Umbilical cord (tissue), 2 donors: ENCODE measurements around the gene FGF9. TPM values are rescaled to one million over a fixed set of nuclear protein-coding genes. Genes with fewer than 3 reads are reported as not detected.
A peak's percentile ranks its signal among the peaks of the same experiment; 100 is the strongest.

Experiments
- DNase-seq: peaks from one replicate; pipeline ENCODE4 v3.0.0-alpha.2; 2015; ENCODE audit warnings: low spot score
- total RNA-seq: library from RNA; depleted of rRNA; stranded (reverse); fragments of >200 nt; gene quantifications from one replicate; pipeline ENCODE4 v1.2.3, GENCODE V29; 2014; ENCODE audit warnings: low replicate concordance; ENCODE audit not compliant: insufficient read depth

The FGF9 gene
- total RNA-seq, 1 donor from 2014 or later, result 4.1 TPM

DNA sequence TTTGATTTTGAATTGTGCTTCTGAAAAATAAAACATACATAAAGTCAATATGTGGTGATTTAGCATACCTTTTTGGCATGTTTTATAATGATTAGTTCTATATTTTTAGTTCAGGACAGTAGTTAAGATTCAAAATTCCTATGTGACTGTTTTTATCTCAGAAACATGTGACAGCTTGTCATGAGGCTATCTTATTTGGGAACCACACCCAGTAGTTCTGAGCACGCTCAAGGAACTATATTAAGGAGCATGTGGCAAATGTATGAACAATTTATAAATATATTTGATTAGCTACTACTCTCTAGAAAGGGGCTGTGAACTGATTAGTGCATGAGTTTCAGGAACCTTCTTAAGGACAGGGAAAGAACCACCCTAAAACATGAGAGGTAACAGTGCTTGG lies 38.8 kb downstream of the FGF9 start:
- no peak for DNase-seq

DNA sequence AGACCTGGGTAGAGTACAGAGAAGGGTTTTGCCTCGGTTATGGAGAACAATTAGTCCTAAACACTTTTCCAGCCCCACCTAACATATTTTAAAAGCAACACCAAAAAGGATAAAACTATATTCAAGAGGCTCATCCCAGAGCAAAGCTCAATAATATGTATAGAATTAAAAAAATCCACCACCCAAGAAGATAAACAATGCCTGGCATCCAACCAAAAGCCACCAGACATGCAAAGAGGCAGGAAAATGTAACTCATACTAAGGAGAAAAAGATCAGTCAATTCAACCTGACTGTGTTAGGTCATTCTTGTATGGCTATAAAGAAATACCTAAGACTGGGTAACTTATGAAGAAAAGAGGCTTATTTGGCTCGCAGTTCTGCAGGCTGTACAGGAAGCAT lies 39.3 kb downstream of the FGF9 start:
- no peak for DNase-seq

DNA sequence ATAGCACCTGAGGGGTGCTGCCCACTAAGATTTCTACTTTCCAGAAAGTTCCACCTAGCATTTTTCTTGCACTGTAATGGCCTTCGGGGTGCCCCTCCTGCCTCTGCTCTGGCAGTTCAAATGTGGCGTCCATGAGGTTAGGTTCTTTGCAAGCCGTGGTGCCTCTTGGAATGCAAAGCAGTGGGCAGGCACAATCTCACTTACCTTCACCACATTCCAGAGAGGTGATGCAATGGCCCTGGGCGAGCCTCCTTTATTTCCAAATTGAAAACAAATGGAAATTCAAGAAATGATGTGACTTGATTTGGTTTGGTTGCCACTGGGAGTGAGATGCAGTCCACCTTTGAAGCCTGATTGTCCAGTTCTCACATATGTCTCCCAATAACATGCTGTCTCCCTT lies 46.9 kb downstream of the FGF9 start:
- DNase-seq, result no peak

DNA sequence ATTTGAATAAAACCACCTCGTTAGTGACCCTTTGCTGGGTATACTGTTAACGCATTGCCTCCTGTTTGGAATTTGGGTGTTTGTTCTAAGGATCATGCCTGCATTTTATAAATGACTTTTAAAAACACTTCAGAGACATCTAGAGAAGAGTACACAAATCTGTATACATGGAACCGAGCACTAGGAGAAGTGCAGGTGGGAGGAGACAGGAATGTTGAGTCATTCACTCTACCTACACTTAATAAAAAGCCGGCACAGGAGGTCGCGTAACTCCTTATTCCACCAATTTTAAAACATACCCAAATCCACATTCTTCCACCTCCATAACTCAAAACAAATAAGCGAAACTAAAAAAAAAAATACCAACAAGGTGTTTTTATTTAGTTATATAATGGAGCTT lies 48.6 kb downstream of the FGF9 start:
- DNase-seq, result no peak

DNA sequence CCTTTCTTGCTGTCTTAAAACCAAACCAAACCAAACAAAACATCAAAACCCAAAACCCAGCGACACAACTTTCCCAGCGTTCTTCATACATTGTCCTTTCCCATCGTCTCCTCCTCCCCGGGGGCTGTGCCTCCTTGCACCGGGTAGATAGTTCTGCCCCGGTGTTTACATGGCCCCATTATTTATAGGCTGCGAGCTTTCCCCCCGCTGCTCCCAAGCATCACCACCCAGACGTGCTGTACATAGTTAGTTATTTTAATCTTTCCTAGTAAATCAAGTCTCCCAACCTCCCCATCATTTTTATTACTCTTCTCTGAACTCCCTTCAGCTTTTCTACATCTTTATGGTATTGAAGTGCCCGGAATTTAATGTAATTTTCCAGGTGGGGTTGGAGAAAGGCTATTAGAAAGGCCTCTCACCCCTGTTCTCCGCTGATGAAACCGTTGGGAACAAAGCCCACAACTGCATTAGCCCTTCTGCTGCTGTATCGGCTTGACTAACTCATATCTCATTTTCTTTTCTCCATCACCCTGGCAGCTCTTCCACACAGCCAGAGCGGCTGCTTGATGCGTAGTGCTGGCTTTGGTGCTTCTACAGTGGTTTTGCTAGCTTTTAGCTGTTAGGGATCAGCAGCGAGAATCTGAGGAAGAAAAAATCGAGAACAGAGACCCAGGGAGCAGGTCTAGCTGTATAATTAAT lies 53.1 kb downstream of the FGF9 start:
- peak; percentile 12 for DNase-seq

DNA sequence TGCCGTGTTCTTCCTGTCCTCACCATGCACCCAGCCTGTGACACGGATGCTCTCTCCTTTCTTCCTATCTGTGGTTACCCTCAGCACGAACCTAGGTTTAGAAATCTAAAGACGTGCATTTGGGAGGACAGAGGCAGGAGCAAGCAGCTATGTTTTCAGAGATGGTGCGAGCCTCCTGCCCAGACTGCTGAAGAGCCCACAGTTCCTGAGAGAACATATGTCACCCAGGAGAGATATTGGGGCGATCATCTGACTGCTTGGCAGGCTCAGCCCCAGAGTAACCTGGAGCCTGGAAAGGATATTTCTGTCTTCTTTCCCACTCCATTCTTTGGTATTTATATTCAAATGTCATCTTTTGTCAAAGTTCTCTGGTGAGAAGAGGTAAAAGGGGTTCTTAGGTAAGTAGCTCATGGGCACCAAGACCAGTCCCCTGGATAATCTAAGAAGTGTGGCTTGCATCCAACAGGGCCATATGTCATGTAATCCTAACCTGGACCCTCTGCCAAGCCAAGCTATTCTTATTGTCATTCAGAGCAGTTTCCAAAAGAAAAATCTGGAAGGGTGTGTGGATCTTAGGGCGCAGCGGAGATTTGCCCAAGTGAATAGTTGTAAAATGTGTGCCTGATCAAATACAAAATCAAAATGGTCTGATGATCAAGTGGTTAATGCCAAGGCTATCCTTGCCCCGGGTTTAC lies 59.5 kb downstream of the FGF9 start:
- DNase-seq, result no peak

DNA sequence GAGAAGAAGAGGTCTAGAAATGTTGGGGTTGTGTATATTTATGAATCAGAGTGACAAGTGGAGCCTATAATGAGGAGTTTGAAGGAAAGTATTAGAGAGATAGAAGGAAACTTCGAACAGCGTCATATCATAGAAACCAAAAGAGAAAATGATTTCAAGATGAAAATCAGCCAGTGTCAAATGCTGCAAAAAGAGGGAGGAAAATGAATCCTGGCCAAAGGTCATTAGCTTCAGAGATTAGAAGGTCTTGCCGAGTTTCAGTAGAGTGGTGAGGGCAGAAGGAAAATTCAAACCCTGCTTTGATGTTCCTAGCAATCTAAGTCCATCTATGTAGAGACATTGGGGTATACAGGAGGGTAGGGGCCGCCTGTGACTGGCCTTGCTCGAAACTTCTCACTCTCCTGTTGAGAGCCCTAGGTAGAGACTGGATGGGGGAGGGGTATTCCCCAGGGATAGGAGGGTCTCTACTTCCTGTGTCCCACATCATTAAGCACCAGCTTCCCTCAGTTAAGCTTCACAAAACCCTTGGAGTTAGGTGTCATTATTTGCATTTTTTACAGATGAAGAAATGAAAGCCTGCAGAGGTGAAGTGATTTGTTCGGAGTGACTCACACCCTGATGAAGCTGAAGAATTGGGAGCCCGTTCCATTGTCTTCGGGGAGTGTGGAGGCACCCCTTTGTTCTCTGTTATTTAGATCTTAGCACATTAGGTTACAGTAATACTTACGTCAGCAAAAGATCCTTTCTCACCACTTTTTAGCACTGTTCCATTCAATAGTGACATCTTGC lies 62.8 kb downstream of the FGF9 start:
- no peak for DNase-seq

DNA sequence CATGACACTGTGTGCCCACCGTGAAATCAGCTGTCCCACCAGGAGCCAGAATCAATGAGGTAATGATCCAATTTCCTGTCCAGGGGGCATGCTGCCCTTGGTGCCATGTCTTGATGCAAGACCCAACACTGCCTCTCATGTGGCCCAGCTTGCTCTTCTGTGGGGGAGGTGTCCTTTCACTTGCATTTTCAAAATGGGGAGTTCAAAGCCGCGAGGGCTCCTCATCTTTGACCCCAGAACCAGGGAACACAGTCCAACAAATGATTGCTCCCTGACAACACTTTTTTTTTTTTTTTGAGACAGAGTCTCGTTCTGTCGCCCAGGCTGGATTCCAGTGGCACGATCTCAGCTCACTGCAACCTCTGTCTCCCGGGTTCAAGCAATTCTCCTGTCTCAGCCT lies 64.1 kb downstream of the FGF9 start:
- DNase-seq, result no peak

DNA sequence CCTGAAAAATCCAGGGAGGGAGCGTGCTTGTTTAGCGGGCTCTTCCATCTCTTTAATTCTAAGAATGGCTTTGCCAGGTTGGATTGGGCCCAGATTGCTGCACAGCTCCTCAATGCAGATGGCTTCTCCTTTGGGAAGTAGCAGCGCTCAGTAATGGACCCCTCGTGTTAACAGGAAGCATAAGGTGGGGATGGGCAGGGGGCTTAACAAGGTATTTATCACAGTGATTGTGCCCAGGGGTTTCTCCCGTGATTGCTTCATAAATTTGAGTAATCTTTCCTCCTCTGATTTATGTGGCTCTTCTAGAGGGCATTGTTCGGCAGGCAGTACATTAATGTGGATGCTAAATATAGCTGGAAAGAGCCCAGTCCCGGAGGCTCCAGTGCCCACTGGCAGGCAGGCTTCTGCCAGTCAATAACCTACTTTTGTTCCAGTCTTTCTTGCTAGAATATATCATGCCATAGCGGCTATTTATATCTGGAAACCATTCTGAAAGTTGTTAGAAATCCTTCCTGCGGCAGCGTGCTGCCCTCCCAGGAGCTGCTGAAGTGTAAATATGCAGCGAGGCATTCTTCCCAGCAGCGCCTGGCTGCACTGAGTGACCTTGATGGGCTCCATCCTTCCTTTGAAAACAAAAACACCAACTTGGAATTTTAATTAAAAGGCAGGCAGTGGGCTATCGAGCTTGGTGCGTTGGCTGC lies 65.0 kb downstream of the FGF9 start:
- peak; percentile 32 for DNase-seq

DNA sequence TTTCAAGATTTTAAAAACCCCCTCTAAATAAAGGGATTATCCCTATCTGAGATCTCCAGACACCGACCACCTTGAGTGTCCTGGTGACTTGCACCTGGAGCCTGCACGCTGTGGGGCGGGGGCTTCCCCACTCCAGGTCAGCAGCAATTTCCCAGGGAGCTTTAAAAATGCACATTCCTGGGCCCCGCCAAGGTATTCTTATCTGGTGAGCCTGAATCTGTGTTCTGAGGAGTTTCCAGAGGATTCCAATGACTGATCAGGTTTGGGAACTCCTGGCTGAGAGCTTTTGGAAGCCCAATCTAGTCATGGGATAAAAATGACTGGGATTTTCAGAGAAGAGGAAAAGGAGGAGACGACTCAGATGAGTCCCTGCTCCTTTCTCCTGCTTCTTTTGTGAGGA lies 66.1 kb downstream of the FGF9 start:
- DNase-seq, result no peak

DNA sequence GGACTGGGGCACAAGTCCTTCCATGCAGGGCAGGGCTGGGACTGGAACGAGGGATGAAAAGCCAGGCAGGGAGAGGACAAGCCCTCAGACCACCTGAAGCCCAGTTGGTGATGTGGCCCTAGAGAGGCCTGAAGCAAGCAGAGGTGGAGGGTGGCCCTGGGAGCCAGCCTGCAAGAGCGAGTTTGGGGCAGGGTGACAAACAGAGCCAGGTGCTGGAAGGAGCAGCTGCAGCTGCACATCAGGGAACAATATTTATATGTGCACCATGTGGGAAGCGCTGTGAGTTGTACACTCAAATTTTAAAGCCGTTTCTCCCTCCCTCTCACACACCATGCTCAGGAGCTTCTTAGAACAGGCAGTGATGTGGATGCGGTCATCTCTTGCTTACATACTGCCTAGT lies 67.8 kb downstream of the FGF9 start:
- no peak for DNase-seq

DNA sequence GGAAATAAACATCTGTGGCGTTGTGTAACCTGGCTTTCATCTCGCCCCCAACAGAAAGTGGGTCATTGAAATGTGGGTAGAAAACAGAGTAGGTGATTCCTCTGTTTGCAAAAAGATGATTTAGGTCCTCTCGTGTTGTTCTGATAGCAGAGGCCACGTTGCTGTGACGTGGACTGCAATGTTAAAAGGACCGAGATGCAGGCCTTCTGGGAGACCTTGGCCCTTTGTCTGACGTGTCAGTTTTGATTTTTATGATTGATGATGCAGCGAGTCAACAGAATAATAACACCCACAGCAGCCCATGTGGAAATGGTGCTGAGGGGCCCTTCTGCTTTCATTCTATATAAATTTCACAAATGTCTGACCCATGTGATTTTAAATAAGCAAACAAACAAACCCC lies 68.9 kb downstream of the FGF9 start:
- no peak for DNase-seq

DNA sequence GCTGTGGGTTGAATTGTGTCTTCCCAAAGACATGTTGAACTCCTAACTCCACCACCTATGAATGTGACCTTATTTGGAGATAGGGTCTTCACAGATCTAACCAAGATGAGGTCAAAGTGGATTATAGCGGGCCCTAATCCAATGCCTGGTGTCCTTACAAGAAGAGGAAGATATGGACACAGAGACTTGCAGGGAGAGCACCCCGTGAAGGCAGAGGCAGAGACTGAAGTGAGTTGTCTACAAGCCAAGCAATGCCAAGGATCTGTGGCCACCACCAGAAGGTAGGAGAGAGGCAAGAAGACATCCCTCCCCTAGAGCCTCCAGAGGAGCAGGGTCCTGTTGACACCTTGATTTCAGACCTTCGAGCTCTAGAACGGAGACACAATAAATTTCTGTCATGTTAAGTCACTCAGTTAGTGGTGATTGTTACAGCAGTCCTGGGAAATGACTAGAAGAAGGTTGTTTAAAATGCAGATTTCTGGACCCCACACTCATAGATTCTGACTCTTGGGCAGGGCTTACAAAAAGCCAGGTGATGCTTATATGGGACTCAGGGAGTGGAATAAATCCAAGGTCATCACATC lies 70.6 kb downstream of the FGF9 start:
- DNase-seq, result no peak

DNA sequence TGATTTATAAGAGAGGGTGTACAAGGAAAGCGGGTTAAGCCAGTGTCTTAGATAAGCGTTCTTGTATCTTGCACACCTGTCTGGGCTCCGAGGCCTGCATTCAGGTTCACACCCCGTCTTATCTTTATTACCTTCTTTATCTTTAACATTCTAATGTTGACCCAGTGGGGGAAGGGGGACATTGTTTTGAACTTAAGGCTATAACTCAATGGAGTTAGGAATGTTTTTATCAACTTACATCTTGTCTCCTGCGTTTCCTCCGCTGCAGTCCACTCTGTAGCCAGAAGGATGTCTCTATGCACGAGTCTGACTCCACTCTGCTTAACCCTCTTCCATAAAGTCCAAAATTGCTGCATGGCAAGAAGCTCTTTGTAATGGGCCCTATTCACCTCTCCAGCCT lies 71.2 kb downstream of the FGF9 start:
- DNase-seq, result no peak

DNA sequence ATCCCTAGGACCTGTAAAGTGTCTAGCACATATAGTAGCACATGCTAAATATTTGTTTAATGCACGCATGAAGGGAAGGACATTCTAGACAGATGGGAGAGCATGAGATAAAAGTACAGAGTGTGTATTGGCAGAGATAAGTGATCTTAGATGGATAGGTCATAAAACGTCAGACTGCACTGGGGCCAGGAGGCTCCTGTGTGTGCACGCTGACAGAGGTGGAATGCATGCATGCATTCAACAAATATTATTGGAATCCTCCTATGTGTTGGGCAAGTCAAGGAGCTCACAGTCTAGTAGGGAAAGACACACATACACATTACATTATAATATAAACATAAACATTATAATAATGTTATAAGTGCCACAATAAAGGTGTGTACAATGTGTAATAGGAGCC lies 73.3 kb downstream of the FGF9 start:
- no peak for DNase-seq

DNA sequence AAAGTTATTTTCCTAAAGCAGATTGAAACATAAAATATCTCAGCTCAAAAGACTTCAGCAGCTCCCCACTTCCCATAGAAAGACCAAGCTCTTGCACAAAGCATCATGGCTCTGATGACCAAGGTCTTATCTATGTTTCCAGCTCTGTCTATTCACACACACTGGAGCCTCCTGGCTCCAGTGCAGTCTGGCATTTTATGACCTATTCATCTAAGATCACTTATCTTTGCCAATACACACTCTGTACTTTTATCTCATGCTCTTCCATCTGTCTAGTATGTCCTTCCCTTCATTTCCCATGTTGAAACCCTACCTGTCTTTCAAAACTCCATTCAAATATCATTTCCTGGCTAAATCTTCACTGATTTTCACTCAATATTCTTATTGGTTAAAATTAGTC lies 74.4 kb downstream of the FGF9 start:
- no peak for DNase-seq

DNA sequence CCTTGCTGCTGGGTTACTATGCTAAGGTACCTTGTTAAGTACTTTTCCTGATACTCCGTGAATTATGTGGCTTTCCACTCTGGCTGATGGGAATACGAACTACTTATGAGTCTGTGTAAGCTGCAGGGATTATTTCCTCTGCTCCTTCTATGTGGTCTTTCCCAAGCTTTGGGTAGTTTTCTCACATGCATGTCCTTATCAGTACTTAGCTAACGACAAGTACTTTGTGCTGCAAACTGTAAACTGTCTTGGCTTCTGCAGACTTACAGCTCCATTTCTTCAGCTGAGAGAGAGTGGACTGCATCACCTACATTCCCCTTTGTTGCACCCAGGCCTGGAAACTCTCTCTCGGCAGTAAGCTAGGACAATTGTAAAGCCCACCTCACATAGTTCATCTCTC lies 76.6 kb downstream of the FGF9 start:
- DNase-seq, result no peak

DNA sequence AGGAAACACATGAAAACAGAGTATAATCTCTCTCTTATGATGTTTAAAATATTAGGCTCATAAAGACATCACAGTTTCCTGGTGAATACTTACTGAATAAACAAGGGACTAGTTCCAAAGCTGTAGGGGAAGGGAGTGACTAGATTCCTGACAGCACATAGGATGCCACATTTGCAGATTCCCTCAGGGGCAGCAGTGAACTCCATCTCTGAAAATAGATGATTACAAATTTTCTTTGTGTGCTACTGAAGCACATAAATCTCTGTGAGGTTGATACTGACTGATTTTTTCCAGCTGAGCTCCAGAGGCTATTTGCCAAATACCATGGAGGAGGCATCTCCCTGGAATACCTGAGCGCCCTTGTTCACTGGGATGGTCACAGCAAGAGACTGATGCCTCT lies 77.3 kb downstream of the FGF9 start:
- no peak for DNase-seq

DNA sequence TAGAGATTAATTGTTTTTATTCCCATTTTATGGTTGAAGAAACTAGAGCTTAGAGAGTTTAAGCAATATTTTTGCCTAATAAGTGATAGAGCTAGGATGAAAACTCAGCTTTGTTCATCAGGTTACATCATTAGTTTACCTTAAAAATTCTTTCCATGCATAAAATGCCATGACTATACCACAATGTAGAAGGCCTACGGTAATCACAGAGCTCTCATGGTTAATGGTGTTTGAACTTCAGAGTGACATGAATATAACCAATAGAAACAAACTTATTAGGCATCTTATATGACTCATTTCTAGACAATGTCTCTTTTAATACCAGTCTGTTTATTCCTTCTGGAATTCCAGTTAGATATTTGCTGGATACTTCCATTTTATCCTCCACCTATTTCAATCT lies 78.5 kb downstream of the FGF9 start:
- no peak for DNase-seq

DNA sequence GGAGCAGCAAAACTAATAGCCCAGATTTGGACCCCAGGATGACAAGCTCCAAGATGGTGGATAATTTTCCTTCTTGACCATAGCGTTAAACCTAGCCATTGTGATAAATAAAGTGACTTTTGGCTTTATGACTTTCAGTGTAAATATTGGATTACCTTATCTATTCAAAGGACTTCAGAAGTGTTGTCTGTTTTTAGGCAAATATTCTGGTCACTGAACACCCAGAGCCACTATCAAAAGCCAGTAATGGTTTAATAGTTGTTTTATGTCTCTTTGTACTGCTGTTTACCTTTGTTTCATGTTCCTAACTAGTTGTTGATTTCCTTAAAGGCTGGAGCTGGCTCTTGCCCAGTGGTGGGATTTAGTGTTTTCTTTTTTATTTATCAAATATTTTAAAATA lies 81.6 kb downstream of the FGF9 start:
- no peak for DNase-seq

DNA sequence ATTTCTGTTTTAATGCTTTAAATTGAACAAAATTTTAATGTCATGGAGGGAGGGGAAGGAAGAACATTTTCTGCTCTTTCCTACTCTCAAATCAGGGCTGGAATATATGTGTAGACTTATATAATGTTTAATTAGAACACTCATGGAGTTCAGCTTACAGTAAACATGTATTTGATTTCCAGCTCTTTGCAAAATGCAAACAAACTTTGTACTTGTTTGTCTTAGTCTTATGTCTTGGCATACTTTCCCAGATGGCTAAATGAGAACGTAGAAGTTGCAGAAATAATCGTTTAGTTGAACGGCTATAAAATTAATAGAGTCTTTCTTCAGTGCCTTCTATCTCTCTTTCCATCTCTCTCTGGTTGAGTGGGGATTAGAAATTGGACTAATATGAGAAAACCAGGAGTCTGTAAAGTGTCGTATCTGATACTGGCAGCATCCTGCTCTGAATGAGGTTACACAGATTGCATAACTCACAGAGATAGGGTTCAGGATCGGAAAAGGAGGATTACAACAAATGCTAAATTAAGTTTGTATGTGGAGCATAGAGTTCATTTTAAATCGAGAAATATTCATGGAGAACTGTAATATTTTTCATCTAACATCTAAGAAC lies 82.3 kb downstream of the FGF9 start:
- peak; percentile 33 for DNase-seq
